ENCODE results near the gene ARNT2.

- TF ChIP-seq ZFP3 (CRISPR knock-in tag; IDR thresholded peaks at IDR 0.05) = no peak
- TF ChIP-seq PPARA (CRISPR knock-in tag; IDR thresholded peaks at IDR 0.05; ENCODE audit: borderline replicate concordance) = no peak
Measured at GRCh38 chr15:80508783-80509182, 104.6 kb downstream of the ARNT2 start.
